ENCODE data around the gene NTN1.

DNA sequence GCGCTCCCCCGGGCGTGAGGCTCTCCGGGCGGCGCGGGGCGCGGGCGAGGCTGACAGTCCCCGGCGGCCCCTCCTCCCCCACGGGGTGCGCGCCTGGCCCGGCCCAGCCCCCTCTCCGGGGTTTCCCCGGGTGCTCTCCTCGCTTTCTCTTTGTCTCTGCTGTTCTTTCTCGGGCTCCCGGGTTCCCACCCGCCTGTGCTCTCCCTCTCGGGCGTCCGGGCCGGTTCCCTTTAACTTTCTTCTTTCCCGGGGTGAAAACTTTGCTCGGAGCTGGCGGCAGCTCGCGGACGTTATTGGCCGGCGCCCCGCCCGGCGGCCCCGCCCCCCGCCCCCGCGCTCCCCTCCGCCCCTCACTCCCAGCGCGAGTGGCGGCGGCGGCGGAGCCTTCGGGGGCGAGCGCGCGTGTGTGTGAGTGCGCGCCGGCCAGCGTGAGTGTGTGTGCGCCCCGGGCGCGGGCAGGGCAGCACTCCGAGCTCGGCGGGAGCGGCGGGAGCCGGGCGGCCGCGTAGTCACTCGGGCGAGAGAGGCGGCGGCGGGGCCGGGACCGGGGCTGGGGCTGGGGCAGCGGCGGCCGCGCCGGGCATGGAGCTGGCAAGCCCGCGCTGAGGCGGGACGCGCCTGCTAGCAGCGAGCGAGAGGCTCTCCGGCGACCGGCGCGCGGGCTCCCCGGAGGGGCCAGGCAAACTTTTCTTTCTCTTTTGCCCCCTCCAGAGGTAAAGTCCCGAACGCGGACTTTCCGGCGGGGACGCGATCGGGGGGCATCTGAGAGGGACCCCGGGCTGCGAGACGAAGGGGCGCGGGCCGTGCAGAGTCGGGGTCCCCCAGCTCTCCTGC is at the start of gene NTN1:
- no peak for TF ChIP-seq EZH2 (IDR thresholded peaks at IDR 0.05)
- TF ChIP-seq, protein P1, sequence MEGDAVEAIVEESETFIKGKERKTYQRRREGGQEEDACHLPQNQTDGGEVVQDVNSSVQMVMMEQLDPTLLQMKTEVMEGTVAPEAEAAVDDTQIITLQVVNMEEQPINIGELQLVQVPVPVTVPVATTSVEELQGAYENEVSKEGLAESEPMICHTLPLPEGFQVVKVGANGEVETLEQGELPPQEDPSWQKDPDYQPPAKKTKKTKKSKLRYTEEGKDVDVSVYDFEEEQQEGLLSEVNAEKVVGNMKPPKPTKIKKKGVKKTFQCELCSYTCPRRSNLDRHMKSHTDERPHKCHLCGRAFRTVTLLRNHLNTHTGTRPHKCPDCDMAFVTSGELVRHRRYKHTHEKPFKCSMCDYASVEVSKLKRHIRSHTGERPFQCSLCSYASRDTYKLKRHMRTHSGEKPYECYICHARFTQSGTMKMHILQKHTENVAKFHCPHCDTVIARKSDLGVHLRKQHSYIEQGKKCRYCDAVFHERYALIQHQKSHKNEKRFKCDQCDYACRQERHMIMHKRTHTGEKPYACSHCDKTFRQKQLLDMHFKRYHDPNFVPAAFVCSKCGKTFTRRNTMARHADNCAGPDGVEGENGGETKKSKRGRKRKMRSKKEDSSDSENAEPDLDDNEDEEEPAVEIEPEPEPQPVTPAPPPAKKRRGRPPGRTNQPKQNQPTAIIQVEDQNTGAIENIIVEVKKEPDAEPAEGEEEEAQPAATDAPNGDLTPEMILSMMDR (IDR thresholded peaks at IDR 0.05): peak; percentile 2
- no peak for TF ChIP-seq EZH2phosphoT487 (IDR thresholded peaks at IDR 0.05)
